ENCODE data around the gene DMRTB1. TPM values are rescaled to one million over a fixed set of nuclear protein-coding genes. Genes with fewer than 3 reads are reported as not detected.

Gene DMRTB1
- total and polyA plus RNA-seq, 2 donors (not counting 1 experiment from before 2014, with no cell fraction given) = not detected

GRCh38 chr1:53495633-53496345 lies 36.6 kb downstream of the DMRTB1 start:
- intact Hi-C loops (cut with micrococcal nuclease) = no loop called here
- ATAC-seq (ENCODE audit: low read depth) (no peak), DNase-seq (no peak)
- H3K9me3 ChIP-seq (ENCODE audit: control extremely low read depth in 1 of 3, control insufficient read depth in 2 of 3, insufficient read depth in 1 of 3, low read length in 2 of 3) = no peaks in the 10 kb centered on the region
- H3K9ac ChIP-seq (ENCODE audit: low read length) = no peak overlapping the region
- no peaks in the 10 kb centered on the region for H3K4me1 Mint-ChIP-seq
- POLR2A ChIA-PET = no interaction called here
- H2AFZ ChIP-seq (ENCODE audit: insufficient read depth, low read depth, low read length, poor library complexity, severe bottlenecking) = no peak overlapping the region
- no peaks in the 10 kb centered on the region for H3K4me1 ChIP-seq (ENCODE audit: control insufficient read depth in 2 of 2, insufficient read depth in 2 of 2, low read length in 2 of 2)
- no peak overlapping the region for H3K27ac Mint-ChIP-seq
- H3K79me2 ChIP-seq (ENCODE audit: control insufficient read depth, insufficient read depth, low read length) = no peaks in the 10 kb centered on the region
- no peak overlapping the region for H3K27ac ChIP-seq (ENCODE audit: low read length in 2 of 2)
- no peaks in the 10 kb centered on the region for H3K9me3 Mint-ChIP-seq (ENCODE audit: insufficient read depth)
- no peak overlapping the region for H3K4me3 ChIP-seq (ENCODE audit: control extremely low read depth in 1 of 5, extremely low read depth in 1 of 5, insufficient read depth in 1 of 5, low read depth in 2 of 5, low read length in 4 of 5)
- H3K36me3 ChIP-seq (replicated peaks in 1 of 2; ENCODE audit: control extremely low read depth in 1 of 2, control insufficient read depth in 1 of 2, extremely low read depth in 1 of 2, insufficient read depth in 2 of 2, low read length in 1 of 2) = no peaks in the 10 kb centered on the region
- H3K27me3 ChIP-seq (replicated peaks in 1 of 4; ENCODE audit: control extremely low read depth in 1 of 4, control insufficient read depth in 3 of 4, insufficient read depth in 4 of 4, low read length in 3 of 4) = no peaks in the 10 kb centered on the region
- TF ChIP-seq, protein P1, sequence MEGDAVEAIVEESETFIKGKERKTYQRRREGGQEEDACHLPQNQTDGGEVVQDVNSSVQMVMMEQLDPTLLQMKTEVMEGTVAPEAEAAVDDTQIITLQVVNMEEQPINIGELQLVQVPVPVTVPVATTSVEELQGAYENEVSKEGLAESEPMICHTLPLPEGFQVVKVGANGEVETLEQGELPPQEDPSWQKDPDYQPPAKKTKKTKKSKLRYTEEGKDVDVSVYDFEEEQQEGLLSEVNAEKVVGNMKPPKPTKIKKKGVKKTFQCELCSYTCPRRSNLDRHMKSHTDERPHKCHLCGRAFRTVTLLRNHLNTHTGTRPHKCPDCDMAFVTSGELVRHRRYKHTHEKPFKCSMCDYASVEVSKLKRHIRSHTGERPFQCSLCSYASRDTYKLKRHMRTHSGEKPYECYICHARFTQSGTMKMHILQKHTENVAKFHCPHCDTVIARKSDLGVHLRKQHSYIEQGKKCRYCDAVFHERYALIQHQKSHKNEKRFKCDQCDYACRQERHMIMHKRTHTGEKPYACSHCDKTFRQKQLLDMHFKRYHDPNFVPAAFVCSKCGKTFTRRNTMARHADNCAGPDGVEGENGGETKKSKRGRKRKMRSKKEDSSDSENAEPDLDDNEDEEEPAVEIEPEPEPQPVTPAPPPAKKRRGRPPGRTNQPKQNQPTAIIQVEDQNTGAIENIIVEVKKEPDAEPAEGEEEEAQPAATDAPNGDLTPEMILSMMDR (IDR thresholded peaks at IDR 0.05) = no peak
- TF ChIP-seq EZH2 (IDR thresholded peaks at IDR 0.05; ENCODE audit: borderline replicate concordance, insufficient read depth, low read depth, low read length, poor library complexity, severe bottlenecking) = no peak
- no peak overlapping the region for H3K4me2 ChIP-seq (replicated peaks; ENCODE audit: low read depth, low read length, poor library complexity, severe bottlenecking)
- no peak overlapping the region for H3K4me3 Mint-ChIP-seq
- WGBS (ENCODE audit: insufficient coverage) = 97% methylated on average over 7 of the region's 8 CpGs
- CTCF ChIA-PET = no interaction called here
- H3K27me3 Mint-ChIP-seq = peaks cover 8% of the 10 kb centered on the region
- no peaks in the 10 kb centered on the region for H4K20me1 ChIP-seq (ENCODE audit: control insufficient read depth, insufficient read depth, low read length, poor library complexity, severe bottlenecking)

DNA sequence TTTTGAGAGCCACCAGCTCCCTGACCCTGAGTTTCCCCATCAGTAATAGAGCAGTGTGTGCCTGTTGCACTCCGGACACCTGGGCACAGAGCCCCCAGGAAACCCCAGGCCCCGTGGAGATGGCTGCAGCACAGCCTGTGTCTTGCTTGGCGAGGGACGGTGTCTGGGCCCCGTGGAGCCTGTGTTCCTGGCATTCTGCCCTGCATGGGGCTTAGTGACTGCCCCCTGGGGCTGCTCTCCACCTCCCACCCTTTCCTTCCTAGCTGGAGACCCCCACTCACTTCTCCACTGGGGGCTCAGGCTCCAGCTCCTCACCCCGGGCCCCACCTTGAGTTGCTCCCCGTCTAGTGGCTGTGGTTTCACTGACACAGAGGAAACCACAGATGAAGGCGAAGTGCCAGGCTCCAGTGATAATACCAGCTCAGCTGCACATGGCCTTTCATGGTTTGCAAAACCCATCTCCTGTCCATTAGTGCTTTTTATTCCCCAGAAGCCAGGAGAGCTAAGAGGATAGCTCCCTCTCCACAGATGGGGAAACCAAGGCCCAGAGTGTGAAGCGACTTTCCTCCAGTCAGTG lies 39.4 kb downstream of the DMRTB1 start:
- ATAC-seq (ENCODE audit: low read depth) (no peak), DNase-seq (no peak)
- no peaks in the 10 kb centered on the region for H3K9me3 Mint-ChIP-seq (ENCODE audit: insufficient read depth)
- no peaks in the 10 kb centered on the region for H3K79me2 ChIP-seq (ENCODE audit: control insufficient read depth, insufficient read depth, low read length)
- no peak overlapping the region for H3K27ac ChIP-seq (ENCODE audit: low read length in 2 of 2)
- no peak overlapping the region for H3K4me3 Mint-ChIP-seq
- ChIA-PET POLR2A (no interaction called here), CTCF (no interaction called here)
- TF ChIP-seq EZH2 (IDR thresholded peaks at IDR 0.05; ENCODE audit: borderline replicate concordance, insufficient read depth, low read depth, low read length, poor library complexity, severe bottlenecking) = no peak
- TF ChIP-seq, protein P1 (IDR thresholded peaks at IDR 0.05) = no peak
- no peaks in the 10 kb centered on the region for H3K9me3 ChIP-seq (ENCODE audit: control extremely low read depth in 1 of 3, control insufficient read depth in 2 of 3, insufficient read depth in 1 of 3, low read length in 2 of 3)
- H3K4me1 Mint-ChIP-seq = no peaks in the 10 kb centered on the region
- H3K27me3 ChIP-seq (replicated peaks in 1 of 4; ENCODE audit: control extremely low read depth in 1 of 4, control insufficient read depth in 3 of 4, insufficient read depth in 4 of 4, low read length in 3 of 4) = no peaks in the 10 kb centered on the region
- no peak overlapping the region for H3K27ac Mint-ChIP-seq
- WGBS (ENCODE audit: insufficient coverage) = 10% methylated on average over 9 of the region's 9 CpGs
- H4K20me1 ChIP-seq (ENCODE audit: control insufficient read depth, insufficient read depth, low read length, poor library complexity, severe bottlenecking) = no peaks in the 10 kb centered on the region
- H3K4me3 ChIP-seq (ENCODE audit: control extremely low read depth in 1 of 5, extremely low read depth in 1 of 5, insufficient read depth in 1 of 5, low read depth in 2 of 5, low read length in 4 of 5) = no peak overlapping the region
- peaks cover 8% of the 10 kb centered on the region for H3K27me3 Mint-ChIP-seq
- intact Hi-C loops (cut with micrococcal nuclease) = no loop called here
- H3K4me1 ChIP-seq (ENCODE audit: control insufficient read depth in 2 of 2, insufficient read depth in 2 of 2, low read length in 2 of 2) = no peaks in the 10 kb centered on the region
- no peak overlapping the region for H3K4me2 ChIP-seq (replicated peaks; ENCODE audit: low read depth, low read length, poor library complexity, severe bottlenecking)
- H3K9ac ChIP-seq (ENCODE audit: low read length) = no peak overlapping the region
- no peaks in the 10 kb centered on the region for H3K36me3 ChIP-seq (replicated peaks in 1 of 2; ENCODE audit: control extremely low read depth in 1 of 2, control insufficient read depth in 1 of 2, extremely low read depth in 1 of 2, insufficient read depth in 2 of 2, low read length in 1 of 2)
- H2AFZ ChIP-seq (ENCODE audit: insufficient read depth, low read depth, low read length, poor library complexity, severe bottlenecking) = no peak overlapping the region
